ENCODE measurements around the gene GSDME.

DNA sequence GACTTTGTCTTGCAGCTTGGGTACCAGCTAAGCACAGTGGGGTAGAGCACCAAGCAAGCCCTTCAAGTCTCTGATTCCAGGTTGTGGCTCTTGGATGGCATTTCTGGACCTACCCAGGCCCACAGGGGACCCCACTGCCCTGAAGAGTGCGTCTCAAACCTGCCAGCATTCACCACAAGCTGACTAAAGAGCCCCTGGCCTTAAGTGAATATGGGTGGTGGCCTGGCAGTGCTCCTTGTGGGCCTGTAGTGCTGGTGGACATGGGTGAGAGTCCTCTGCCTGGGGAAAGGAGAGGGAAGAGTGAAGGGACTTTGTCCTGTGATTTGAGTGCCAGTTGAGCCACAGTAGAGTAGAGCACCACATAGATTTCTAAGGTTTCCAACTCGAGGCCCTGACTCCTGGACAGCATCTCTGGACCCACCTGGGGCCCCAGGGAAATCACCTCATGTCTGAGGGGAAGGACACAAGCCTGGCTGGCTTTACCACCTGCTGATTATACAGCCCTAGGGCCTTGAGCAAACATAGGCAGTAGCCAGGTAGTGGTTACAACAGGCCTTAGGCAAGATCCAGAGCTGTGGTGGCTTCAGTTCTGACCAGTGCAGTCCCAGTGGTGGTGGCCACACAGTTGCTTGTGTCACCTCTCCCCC is 23.7 kb downstream of the GSDME start:
- TF ChIP-seq MAX (IDR thresholded peaks at IDR 0.05; ENCODE audit: low read depth) (no peak), NFIC (IDR thresholded peaks at IDR 0.05; ENCODE audit: borderline replicate concordance) (no peak), RFX5 (IDR thresholded peaks at IDR 0.05; ENCODE audit: low read length) (no peak), YY1 (IDR thresholded peaks at IDR 0.05; ENCODE audit: low read depth) (no peak)
- TF ChIP-seq, protein P1, sequence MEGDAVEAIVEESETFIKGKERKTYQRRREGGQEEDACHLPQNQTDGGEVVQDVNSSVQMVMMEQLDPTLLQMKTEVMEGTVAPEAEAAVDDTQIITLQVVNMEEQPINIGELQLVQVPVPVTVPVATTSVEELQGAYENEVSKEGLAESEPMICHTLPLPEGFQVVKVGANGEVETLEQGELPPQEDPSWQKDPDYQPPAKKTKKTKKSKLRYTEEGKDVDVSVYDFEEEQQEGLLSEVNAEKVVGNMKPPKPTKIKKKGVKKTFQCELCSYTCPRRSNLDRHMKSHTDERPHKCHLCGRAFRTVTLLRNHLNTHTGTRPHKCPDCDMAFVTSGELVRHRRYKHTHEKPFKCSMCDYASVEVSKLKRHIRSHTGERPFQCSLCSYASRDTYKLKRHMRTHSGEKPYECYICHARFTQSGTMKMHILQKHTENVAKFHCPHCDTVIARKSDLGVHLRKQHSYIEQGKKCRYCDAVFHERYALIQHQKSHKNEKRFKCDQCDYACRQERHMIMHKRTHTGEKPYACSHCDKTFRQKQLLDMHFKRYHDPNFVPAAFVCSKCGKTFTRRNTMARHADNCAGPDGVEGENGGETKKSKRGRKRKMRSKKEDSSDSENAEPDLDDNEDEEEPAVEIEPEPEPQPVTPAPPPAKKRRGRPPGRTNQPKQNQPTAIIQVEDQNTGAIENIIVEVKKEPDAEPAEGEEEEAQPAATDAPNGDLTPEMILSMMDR (IDR thresholded peaks at IDR 0.05), result no peak
